ENCODE results near the gene WDR6.
A peak's percentile ranks its signal among the peaks of the same experiment; 100 is the strongest.

The WDR6 gene

GRCh38 chr3:49007068-49007770 is at the start of gene WDR6:
Gene WDR6 (plus strand): TSS chr3:49007391. CDS start chr3:49007432, 41 bp downstream.
- Histone ChIP-seq H2AFZ (peak within 1 kb of the TSS; percentile 78), H3K9ac (peak within 1 kb of the TSS; percentile 49), H3K4me3 (ENCODE audit: low read depth, low read length) (peak within 1 kb of the TSS; percentile 100), H3K4me2 (ENCODE audit: low read length) (peak within 1 kb of the TSS; percentile 100), H3K4me1 (peaks cover 6% of the 10 kb centered on the region), H3K9me3 (ENCODE audit: control insufficient read depth, low read length) (no peaks in the 10 kb centered on the region), H3K36me3 (ENCODE audit: control insufficient read depth, insufficient read depth, low read length) (no peaks in the 10 kb centered on the region), H3K27me3 (ENCODE audit: control insufficient read depth, insufficient read depth, low read length) (no peaks in the 10 kb centered on the region), H3K27ac (peak within 1 kb of the TSS; percentile 87), H3K79me2 (peaks cover 24% of the 10 kb centered on the region)
- peak; percentile 64 for TF ChIP-seq CTCF (IDR thresholded peaks at IDR 0.05)

GRCh38 chr3:48960841-48961413 is 46.3 kb upstream of the WDR6 start:
- no peaks in the 10 kb centered on the region for H3K9me3 ChIP-seq (ENCODE audit: control insufficient read depth, low read length)
- peaks cover 26% of the 10 kb centered on the region for H3K79me2 ChIP-seq
- H3K9ac ChIP-seq = no peak overlapping the region
- H3K36me3 ChIP-seq (ENCODE audit: control insufficient read depth, insufficient read depth, low read length) = no peaks in the 10 kb centered on the region
- H3K4me2 ChIP-seq (ENCODE audit: low read length) = no peak overlapping the region
- no peak overlapping the region for H3K4me3 ChIP-seq (ENCODE audit: low read depth, low read length)
- TF ChIP-seq CTCF (IDR thresholded peaks at IDR 0.05) = no peak
- no peaks in the 10 kb centered on the region for H3K4me1 ChIP-seq
- no peak overlapping the region for H3K27ac ChIP-seq
- no peaks in the 10 kb centered on the region for H3K27me3 ChIP-seq (ENCODE audit: control insufficient read depth, insufficient read depth, low read length)
- no peak overlapping the region for H2AFZ ChIP-seq

GRCh38 chr3:48962340-48962739 is 44.9 kb upstream of the WDR6 start:
- H3K4me1 ChIP-seq = no peaks in the 10 kb centered on the region
- H3K79me2 ChIP-seq = peaks cover 21% of the 10 kb centered on the region
- no peak overlapping the region for H3K27ac ChIP-seq
- H3K4me3 ChIP-seq (ENCODE audit: low read depth, low read length) = no peak overlapping the region
- no peak overlapping the region for H2AFZ ChIP-seq
- no peak overlapping the region for H3K9ac ChIP-seq
- TF ChIP-seq CTCF (IDR thresholded peaks at IDR 0.05) = no peak
- H3K27me3 ChIP-seq (ENCODE audit: control insufficient read depth, insufficient read depth, low read length) = no peaks in the 10 kb centered on the region
- no peak overlapping the region for H3K4me2 ChIP-seq (ENCODE audit: low read length)
- H3K9me3 ChIP-seq (ENCODE audit: control insufficient read depth, low read length) = no peaks in the 10 kb centered on the region
- no peaks in the 10 kb centered on the region for H3K36me3 ChIP-seq (ENCODE audit: control insufficient read depth, insufficient read depth, low read length)

- Histone ChIP-seq H3K4me3 (ENCODE audit: low read depth, low read length) (no peak overlapping the region), H3K9me3 (ENCODE audit: control insufficient read depth, low read length) (no peaks in the 10 kb centered on the region), H2AFZ (no peak overlapping the region), H3K27me3 (ENCODE audit: control insufficient read depth, insufficient read depth, low read length) (no peaks in the 10 kb centered on the region), H3K4me1 (no peaks in the 10 kb centered on the region), H3K9ac (no peak overlapping the region), H3K4me2 (ENCODE audit: low read length) (no peak overlapping the region), H3K27ac (no peak overlapping the region), H3K36me3 (ENCODE audit: control insufficient read depth, insufficient read depth, low read length) (no peaks in the 10 kb centered on the region), H3K79me2 (peaks cover 17% of the 10 kb centered on the region)
- no peak for TF ChIP-seq CTCF (IDR thresholded peaks at IDR 0.05)
Observed at GRCh38 chr3:48962939-48963338, 44.3 kb upstream of the WDR6 start.

- no peaks in the 10 kb centered on the region for H3K36me3 ChIP-seq (ENCODE audit: control insufficient read depth, insufficient read depth, low read length)
- no peaks in the 10 kb centered on the region for H3K27me3 ChIP-seq (ENCODE audit: control insufficient read depth, insufficient read depth, low read length)
- no peak for TF ChIP-seq CTCF (IDR thresholded peaks at IDR 0.05)
- H3K4me2 ChIP-seq (ENCODE audit: low read length) = no peak overlapping the region
- no peak overlapping the region for H3K27ac ChIP-seq
- H3K4me3 ChIP-seq (ENCODE audit: low read depth, low read length) = no peak overlapping the region
- no peaks in the 10 kb centered on the region for H3K4me1 ChIP-seq
- H3K9me3 ChIP-seq (ENCODE audit: control insufficient read depth, low read length) = no peaks in the 10 kb centered on the region
- H3K9ac ChIP-seq = no peak overlapping the region
- H2AFZ ChIP-seq = no peak overlapping the region
- H3K79me2 ChIP-seq = peaks cover 12% of the 10 kb centered on the region
Observed at GRCh38 chr3:48963591-48963990, 43.6 kb upstream of the WDR6 start.
